NK-92 treated with Interleukin-12 subunit alpha and Interleukin-12 subunit beta, amount 100 ng/mL, for 24 hours (cell line): ENCODE results near the gene FBXO34.
"Not testable (repeated sequence)": the region's sequence is repeated elsewhere in the genome, so short reads cannot be mapped to it uniquely, and the experiment has no call there.

Experiments used
- DNase-seq: peaks from one replicate; lab custom pipeline; 2025; lab: John Stamatoyannopoulos, UW

The FBXO34 gene

GRCh38 chr14:55312379-55313030 lies 41.3 kb downstream of the FBXO34 start:
- not testable (repeated sequence) for DNase-seq

- DNase-seq, result no peak
These were observed 42.3 kb downstream of the FBXO34 start for GRCh38 chr14:55313480-55313879.

- no peak for DNase-seq
These were observed 43.2 kb downstream of the FBXO34 start for GRCh38 chr14:55314449-55314848.

- no peak for DNase-seq
These were observed 45.3 kb downstream of the FBXO34 start for GRCh38 chr14:55316564-55316963.

- no peak for DNase-seq
These were observed 46.5 kb downstream of the FBXO34 start for GRCh38 chr14:55317542-55318306.

GRCh38 chr14:55318694-55319093 lies 47.5 kb downstream of the FBXO34 start:
- no peak for DNase-seq

- DNase-seq, result no peak
These were observed 52.7 kb downstream of the FBXO34 start for GRCh38 chr14:55323910-55324309.

GRCh38 chr14:55324812-55325211 lies 53.6 kb downstream of the FBXO34 start:
- DNase-seq, result no peak

- DNase-seq, result no peak
These were observed 56.0 kb downstream of the FBXO34 start for GRCh38 chr14:55327179-55327578.

GRCh38 chr14:55328317-55328716 lies 57.1 kb downstream of the FBXO34 start:
- no peak for DNase-seq

- no peak for DNase-seq
These were observed 58.9 kb downstream of the FBXO34 start for GRCh38 chr14:55329999-55330710.

- peak; percentile 23 for DNase-seq
These were observed 61.7 kb downstream of the FBXO34 start for GRCh38 chr14:55332654-55333570.

- DNase-seq, result no peak
These were observed 62.7 kb downstream of the FBXO34 start for GRCh38 chr14:55333711-55334485.

GRCh38 chr14:55336162-55336561 lies 64.9 kb downstream of the FBXO34 start:
- no peak for DNase-seq

- DNase-seq, result peak; percentile 7
These were observed 65.5 kb downstream of the FBXO34 start for GRCh38 chr14:55336691-55337090.

GRCh38 chr14:55339770-55340169 lies 68.5 kb downstream of the FBXO34 start:
- peak; percentile 44 for DNase-seq

GRCh38 chr14:55340482-55340881 lies 69.3 kb downstream of the FBXO34 start:
- no peak for DNase-seq

GRCh38 chr14:55341781-55342180 lies 70.6 kb downstream of the FBXO34 start:
- DNase-seq, result no peak

GRCh38 chr14:55344582-55345163 lies 73.5 kb downstream of the FBXO34 start:
- not testable (repeated sequence) for DNase-seq

GRCh38 chr14:55347040-55347439 lies 75.8 kb downstream of the FBXO34 start:
- DNase-seq, result no peak

- no peak for DNase-seq
These were observed 76.5 kb downstream of the FBXO34 start for GRCh38 chr14:55347748-55348147.
